ENCODE results near the gene SPATA45. TPM values are rescaled to one million over a fixed set of nuclear protein-coding genes. Genes with fewer than 3 reads are reported as not detected.
A peak's percentile ranks its signal among the peaks of the same experiment; 100 is the strongest.

Gene SPATA45
- total and polyA plus RNA-seq, 8 donors: 0.26 TPM; not detected in 7

DNA sequence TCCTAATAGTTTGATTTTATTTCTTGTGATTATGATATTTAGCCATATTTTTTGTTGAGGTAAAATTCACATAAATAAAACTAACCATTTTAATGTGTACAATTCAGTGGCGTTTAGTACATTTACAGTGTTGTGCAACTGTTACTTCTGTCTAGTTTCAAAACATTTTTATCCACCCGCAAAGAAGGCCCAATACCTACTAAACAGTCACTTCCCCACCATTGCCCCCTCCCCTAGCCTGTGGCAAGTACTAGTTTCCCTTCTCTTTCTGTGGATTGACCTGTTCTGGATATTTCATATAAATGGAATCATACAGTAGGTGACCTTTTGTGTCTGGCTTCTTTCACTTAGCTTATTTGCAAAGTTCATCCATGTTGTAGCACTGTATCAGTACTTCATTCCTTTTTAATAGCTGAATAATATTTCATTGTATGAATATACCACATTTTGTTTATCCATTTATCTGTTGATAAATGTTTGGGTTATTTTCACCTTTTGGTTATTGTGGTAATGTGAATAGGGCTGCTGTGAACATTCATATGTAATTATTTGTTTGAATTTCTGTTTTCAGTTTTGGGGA is 14.8 kb upstream of the SPATA45 start:
- Histone ChIP-seq H3K4me3 (no peak overlapping the region), H3K27ac (no peak overlapping the region), H3K9me3 (no peaks in the 10 kb centered on the region), H3K27me3 (no peaks in the 10 kb centered on the region), H3K4me1 (peaks cover 0 to 13% (median 12%) of the 10 kb centered on the region in 3 donors), H3K36me3 (no peaks in the 10 kb centered on the region)
- FAIRE-seq (no peak), ATAC-seq (no peak), DNase-seq (no peak)
- TF ChIP-seq, protein P1, sequence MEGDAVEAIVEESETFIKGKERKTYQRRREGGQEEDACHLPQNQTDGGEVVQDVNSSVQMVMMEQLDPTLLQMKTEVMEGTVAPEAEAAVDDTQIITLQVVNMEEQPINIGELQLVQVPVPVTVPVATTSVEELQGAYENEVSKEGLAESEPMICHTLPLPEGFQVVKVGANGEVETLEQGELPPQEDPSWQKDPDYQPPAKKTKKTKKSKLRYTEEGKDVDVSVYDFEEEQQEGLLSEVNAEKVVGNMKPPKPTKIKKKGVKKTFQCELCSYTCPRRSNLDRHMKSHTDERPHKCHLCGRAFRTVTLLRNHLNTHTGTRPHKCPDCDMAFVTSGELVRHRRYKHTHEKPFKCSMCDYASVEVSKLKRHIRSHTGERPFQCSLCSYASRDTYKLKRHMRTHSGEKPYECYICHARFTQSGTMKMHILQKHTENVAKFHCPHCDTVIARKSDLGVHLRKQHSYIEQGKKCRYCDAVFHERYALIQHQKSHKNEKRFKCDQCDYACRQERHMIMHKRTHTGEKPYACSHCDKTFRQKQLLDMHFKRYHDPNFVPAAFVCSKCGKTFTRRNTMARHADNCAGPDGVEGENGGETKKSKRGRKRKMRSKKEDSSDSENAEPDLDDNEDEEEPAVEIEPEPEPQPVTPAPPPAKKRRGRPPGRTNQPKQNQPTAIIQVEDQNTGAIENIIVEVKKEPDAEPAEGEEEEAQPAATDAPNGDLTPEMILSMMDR (IDR thresholded peaks at IDR 0.05): no peak
- WGBS, 2 donors: 88 to 98% methylated on average over 2 of the region's 2 CpGs
- intact Hi-C loops (cut with DNase I): no loop called here

DNA sequence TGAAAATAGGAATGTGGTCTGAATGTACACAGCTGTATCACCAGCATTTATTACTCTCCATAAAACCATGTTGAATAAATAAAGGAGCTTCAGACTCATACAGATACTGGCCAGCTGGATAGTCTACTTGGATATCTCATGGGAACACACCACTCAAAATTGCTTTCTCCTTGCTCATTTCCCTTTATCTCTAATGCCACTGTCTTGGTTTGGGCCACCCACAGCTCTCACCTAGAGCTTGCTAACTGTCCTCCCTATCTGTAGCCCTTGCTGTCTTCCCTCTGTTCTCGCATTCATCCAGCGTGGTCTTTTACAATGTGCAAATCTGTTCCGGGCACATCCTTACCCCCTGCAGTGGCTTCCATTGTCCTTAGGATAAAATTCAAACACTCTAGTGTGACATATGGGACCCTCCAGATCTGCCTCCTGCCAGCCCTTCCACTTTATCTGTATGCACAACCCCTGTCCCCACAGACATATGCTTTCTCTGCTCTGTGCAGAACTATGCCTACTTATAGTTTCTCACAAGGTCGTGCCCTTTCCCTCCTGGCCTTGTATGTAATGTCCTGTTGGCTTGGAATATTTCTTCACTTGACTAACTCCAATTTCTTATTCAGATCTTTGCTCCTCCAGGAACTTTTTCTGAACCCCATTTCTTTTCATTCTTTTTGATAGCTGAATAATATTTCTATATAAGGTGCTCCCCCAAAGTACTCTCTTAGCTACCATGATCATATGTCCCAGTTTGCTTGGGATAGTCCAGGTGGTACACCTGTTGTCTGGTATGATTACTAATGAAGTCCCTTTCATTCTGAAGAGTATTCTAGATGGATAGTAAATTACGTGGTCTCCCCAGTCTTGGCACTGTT is 13.5 kb upstream of the SPATA45 start:
- intact Hi-C loops (cut with DNase I): no loop called here
- DNase-seq (no peak), ATAC-seq (no peak), FAIRE-seq (no peak)
- no peaks in the 10 kb centered on the region for H3K9me3 ChIP-seq
- no peak overlapping the region for H3K4me3 ChIP-seq
- H3K27ac ChIP-seq: no peak overlapping the region
- H3K27me3 ChIP-seq: no peaks in the 10 kb centered on the region
- H3K4me1 ChIP-seq: peaks cover 0 to 17% (median 13%) of the 10 kb centered on the region in 3 donors
- 80 to 81% methylated on average over 5 of the region's 5 CpGs for WGBS, 2 donors
- no peaks in the 10 kb centered on the region for H3K36me3 ChIP-seq
- TF ChIP-seq, protein P1 (IDR thresholded peaks at IDR 0.05): no peak

DNA sequence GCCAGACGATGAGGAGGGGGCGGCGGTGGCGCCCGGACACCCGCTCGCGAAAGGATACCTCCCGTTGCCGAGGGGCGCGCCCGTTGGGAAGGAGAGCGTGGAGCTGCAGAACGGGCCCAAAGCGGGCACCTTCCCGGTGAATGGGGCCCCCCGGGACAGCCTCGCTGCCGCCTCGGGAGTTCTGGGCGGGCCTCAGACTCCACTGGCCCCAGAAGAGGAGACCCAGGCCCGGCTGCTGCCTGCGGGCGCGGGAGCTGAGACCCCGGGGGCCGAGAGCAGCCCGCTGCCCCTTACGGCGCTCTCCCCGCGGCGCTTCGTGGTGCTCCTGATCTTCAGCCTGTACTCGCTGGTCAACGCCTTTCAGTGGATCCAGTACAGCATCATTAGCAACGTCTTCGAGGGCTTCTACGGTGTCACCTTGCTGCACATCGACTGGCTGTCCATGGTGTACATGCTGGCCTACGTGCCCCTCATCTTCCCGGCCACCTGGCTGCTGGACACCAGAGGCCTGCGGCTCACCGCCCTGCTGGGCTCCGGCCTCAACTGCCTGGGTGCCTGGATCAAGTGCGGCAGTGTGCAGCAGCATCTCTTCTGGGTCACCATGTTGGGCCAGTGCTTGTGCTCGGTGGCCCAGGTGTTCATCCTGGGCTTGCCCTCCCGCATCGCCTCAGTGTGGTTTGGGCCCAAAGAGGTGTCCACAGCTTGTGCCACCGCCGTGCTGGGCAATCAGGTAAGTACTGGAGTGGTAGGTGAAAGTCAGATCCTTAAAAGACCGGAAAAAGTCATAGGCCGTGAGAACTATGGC is 11.2 kb upstream of the SPATA45 start:
- TF ChIP-seq, protein P1 (IDR thresholded peaks at IDR 0.05): no peak
- Histone ChIP-seq H3K27me3 (no peaks in the 10 kb centered on the region), H3K4me3 (peak overlapping the region; percentile 84 to 92 (median 87)), H3K9me3 (no peaks in the 10 kb centered on the region), H3K27ac (peak overlapping the region; percentile 46 to 75 (median 70)), H3K4me1 (peaks cover 0 to 17% (median 13%) of the 10 kb centered on the region in 3 donors), H3K36me3 (no peaks in the 10 kb centered on the region)
- WGBS, 2 donors: 6 to 8% methylated on average over 40 to 54 of the region's 54 CpGs
- DNase-seq (peak; percentile 7 to 80 (median 34)), ATAC-seq (peak; percentile 38 to 62 (median 50)), FAIRE-seq (no peak)
- intact Hi-C loops (cut with DNase I): no loop called here

DNA sequence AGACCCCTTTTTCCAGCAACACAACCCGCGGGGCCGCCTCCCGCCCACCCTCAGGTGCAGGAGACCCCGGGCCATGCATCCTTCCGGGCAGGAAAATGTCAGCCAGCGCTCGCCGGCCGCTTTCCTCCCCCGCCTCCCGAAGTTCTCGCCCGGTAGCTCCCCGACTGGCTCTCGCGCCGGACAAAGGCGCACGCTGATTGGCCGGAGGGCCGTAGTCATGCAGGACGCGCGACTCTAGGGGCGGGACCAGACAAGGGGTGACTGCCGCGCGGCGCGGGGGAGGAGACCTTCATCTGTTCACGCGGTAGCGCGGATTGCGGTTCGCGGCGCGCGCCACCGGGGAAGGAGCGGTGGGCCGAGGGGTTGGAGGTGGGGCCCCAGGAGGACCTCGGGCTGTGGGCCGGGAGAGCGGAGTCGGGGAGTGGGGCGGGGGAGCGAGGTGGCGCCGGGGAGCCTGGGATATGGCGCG is 10.6 kb upstream of the SPATA45 start, which contains the start of gene FLVCR1:
Gene FLVCR1, plus strand, starts transcription at position 284 of the 469 bp plus-strand sequence. Its CDS starts 178 bp downstream, at position 462.
- no peaks in the 10 kb centered on the region for H3K27me3 ChIP-seq
- DNase-seq (peak; percentile 95 to 98 (median 96)), FAIRE-seq (no peak), ATAC-seq (peak; percentile 99 to 100 (median 100))
- no peaks in the 10 kb centered on the region for H3K9me3 ChIP-seq
- no peaks in the 10 kb centered on the region for H3K36me3 ChIP-seq
- H3K27ac ChIP-seq: peak within 1 kb of the TSS; percentile 46 to 75 (median 70)
- TF ChIP-seq, protein P1 (IDR thresholded peaks at IDR 0.05): no peak
- intact Hi-C loops (cut with DNase I): no loop called here
- WGBS, 2 donors: 0 to 1% methylated on average over 45 to 54 of the region's 54 CpGs
- peak within 1 kb of the TSS; percentile 84 to 92 (median 87) for H3K4me3 ChIP-seq
- peaks cover 0 to 17% (median 13%) of the 10 kb centered on the region in 3 donors for H3K4me1 ChIP-seq

All from pancreas (tissue), 10 donors.